COLO668 (cell line): ENCODE data around the gene ALK.

ENCODE experiments used
- DNase-seq: peaks from one replicate; lab custom pipeline; 2025; ENCODE audit not compliant: unreplicated experiment; lab: John Stamatoyannopoulos, UW

Gene ALK

DNA sequence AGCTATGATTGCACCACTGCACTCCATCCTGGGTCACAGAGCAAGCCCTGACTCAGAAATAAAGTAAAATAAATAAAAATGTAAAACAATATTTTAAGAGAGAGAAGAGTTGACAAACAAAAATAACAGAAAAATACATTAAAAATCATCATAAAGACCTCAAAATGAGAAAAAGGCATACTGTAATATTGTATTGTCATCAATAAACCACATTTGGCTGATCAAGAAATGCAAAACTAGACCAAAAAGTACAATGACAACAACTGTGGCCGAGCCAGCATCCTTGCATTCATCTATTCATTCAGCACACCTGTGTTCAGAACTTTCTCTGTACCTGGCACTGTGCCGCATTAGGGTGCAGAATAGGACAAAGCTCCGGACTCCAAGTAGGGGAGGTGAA is 121.8 kb downstream of the ALK start:
- no peak for DNase-seq

DNA sequence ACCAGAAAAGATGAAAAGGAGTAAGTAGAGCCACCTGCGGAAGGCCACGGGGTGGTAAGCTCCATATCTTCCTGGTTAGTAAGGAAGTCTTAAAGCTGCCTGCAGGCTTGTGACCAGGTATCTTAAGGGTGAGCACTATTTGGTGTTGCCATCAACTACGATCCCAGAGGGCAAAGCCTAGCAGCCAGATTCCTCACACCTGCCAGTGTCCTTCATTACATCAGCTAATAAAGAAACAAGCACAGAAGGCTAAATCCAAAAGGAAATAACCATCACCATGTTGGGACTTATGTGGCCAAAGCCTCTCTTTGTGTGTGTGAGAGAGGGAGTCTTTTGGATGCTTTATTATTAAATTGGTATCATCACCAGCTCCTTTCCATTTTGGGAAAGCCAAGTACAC is 123.5 kb downstream of the ALK start:
- DNase-seq = no peak

DNA sequence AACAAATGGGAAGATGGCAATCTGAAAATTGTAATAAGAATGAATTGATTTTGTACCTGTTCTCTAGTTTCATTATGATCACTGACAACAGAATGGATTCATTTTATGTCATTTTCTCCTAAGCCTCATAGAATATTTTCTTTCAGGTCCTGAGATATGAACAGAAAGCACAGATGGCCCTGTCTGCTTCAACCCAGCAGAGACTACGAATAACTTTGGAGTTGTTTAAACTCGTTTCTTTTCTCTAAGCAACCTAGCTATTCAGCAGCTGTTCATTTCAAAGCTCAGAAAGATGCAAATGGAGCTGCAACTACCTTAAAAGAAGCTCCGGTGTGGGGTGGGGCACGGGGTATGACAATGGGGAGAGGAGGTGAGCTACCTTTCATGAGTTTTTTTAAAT is 124.9 kb downstream of the ALK start:
- DNase-seq = no peak

DNA sequence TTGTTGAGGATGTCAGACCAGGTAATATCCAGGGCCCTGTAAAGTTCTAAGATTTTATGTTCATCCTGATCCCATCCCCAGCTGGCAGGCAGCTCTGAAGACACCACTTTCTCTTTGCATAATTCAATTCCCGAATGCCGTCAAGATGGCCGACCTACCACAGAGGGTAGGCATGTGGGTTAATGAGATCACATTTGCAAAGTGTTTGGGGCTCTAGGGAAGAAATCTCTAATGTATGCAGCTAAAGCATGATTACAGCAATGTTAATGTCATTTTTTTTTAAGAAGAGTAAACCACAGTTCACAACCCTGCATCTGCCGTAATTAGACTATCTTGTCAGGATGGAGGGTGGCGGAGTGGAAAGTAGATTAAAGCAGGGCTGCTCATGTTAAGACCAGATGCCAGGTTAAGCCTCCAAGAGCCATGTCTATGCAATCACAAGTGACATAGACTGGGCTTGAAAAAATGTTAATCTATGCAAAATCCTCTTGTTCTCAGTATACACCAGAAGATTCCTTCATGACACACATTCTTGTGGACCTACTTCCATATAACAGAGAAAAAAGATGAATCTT is 131.4 kb downstream of the ALK start:
- no peak for DNase-seq

DNA sequence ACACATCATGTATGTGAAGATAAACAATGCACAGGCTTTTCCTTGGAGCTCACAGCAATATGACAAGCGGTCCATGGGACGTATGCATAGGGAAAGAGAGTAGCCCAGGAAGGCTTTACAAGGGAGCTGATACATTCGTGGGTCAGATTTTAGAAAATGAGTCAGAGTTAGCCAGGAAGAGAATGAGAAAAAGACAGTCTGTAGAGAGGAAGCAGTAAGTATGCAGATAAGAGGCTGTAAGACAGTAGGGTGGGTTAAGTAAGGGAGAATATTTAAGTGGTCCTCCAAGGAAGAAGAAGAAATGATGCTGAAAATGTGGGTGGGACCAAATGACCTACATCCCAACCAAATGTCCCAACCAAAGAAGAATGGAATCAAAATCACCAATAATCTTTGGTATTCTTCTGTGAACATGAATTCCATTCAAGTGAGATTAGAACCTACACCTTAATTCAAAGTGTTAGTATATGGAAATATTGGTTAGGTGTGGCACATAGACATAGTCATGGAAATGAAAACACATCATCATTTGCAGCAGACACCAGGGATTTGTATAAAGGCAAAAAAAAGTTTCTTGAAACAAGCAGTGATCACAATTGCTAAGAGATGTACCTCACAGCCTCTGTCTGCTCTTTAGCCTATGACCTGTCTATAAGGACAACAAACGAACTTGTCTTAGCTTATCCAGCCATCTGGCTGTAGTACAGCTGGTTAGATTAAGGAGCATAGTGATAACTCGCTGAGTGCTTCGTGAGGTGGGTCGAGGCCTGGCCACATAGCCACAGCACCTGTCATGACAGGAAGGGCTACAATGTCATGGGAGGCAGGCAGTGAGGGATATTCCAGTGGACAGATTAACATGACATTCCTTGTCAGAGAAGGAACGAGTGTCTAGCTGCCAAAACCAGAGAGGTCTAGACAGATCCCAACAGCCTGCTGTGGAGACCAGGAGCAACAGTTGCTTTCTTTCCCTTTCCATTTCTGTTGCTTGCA is 133.6 kb downstream of the ALK start:
- DNase-seq = no peak

DNA sequence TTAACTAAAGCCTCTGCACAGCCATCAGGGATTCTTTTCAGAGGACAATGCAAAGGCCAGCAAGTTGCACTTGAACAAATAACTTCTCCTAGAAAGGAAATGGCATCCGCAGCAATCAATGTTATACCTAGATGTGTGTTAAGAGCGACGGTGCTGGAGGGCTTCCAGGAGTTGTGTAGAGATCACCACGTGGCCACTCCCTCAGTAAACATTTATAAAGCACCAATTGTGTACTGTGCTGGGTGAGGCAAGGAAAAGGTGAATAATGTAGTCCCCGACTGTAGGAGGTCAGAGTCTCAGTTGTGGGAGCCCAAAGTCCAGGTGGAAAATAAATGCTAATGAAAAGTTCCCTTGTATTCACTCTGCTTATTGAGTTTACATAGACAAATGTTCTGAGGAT is 135.0 kb downstream of the ALK start:
- DNase-seq = peak; percentile 50

DNA sequence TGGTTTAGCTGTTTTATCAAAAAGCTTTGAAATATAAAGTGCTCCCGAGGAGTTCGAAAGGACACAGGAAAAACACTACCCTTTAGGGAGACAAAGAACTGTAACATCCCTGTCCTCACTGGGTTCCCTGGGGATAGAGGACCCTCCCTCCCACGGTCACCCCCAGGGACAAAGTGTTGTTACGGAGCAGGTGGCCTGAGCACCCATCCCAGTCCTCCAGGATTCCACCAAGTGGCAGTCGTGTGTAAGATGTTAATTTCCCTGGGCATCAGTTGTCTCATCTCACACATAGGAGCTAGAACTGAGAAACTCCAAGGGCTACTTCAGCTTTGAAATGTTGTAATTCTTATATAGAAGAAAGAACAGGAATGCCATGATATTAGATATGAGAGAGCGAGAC is 137.7 kb downstream of the ALK start:
- no peak for DNase-seq

DNA sequence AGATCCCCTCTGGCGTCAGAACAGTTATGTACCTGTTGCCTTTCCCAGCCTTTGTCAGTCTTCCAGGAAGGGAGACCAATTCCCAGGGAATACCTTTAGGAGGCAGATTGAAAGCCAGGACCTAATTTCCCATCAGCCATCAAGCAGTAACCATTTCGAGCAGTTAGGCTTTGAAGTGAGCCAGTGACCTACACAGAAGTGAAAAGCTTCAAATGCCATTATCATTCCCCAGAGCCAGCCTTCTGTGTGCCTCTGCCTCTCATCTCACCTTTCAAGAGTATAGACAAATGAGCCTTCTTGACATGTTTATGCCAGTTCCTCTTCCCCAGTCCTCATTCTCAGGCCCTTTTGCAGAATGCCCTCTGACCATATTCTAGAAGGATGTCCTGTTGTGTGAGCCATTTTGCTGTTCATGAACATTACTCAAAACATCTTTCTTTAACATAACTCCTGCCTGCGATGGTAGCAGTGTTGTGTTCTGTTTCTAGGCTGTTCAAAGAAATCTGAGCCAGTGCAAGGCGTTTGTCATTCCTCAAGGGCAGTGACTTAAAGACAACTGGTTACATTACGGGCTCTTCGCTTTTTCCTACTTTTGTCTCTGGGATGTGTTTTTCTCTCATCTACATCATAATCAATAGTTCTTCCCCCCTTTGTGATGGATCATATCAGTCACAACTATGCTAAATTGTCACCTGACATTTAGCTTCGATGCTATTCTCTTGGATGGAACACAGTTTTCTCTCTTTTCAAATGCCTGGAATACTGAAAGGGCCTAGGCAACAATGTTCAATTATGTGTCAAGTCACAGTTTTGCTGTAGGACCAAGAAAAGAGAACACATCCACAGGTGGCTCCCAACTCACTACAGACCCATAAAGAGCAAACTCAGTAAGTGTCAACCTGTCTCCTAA is 138.6 kb downstream of the ALK start:
- DNase-seq = no peak

DNA sequence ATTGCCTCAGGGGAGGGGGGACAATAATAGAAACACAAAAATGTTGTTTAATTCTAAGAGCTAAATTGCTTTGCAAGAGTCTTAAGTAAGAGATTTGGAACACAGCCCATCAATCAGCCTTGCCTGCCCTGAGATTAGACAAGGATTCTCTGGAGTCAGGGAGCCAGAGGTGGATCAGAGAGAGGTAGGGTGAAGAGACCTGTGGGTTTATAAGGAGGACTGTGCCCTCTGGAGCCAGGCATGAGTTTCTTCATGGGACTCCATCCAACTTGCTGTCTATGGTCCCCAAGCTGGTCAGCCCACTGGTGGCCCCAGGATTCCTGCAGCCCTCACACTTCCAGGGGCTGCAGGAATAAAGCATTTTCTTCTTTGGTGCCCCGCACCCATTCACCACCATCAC is 139.3 kb downstream of the ALK start:
- no peak for DNase-seq

DNA sequence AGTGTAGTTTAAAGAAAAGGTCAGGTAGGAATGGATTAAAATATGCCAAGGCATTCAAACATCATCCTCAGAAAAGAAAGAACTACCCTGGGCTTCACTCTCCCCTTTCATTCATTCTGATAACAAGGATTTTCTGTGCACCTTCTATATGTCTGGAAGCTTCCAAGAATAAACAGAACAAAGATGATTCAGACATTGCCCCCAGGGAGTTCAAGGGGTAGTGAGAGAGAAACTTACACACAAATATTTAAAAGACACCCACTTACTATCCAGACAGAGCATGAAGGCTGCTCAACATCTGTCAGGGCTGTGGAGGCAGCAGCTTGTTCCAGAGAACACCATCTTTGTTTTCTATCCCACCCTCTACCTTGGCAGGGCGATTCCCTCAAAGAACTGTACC is 140.5 kb downstream of the ALK start:
- no peak for DNase-seq

DNA sequence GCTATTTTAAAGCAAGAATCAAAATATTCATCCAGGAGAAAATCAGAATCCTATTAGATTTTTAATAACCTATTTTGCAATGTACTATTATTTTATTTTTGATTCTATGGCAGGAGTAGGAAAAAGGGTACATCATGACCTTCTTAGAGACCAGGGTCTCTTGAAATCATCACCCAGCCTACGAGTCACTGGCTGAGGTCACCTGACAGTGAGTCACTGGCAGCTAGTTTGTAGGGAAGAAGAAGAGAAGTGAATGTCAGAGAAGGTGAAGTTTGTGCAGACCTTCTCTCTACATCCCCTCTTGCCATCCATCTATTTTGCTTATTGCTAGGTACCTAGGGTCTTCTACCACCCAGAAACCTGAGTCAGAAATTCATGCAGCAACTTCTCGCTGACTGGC is 144.2 kb downstream of the ALK start:
- DNase-seq = no peak

DNA sequence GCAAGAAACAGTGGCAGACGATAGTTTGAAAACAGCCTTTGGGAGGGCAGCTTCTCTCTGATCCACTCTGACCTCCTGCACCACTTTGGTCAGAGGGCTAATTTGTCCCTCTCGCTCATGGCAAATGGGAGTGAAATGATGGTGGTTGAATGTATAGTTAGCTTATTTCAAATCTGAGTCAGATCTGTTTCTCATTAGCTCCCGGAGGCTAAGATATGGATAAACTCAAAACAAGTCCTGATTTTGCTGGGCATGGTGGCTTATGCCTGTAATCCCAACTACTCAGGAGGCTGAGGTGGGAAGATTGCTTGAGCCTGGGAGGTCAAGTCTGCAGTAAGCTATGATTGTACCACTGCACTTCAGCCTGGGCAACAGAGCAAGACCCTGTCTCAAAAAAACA is 145.0 kb downstream of the ALK start:
- DNase-seq = no peak

DNA sequence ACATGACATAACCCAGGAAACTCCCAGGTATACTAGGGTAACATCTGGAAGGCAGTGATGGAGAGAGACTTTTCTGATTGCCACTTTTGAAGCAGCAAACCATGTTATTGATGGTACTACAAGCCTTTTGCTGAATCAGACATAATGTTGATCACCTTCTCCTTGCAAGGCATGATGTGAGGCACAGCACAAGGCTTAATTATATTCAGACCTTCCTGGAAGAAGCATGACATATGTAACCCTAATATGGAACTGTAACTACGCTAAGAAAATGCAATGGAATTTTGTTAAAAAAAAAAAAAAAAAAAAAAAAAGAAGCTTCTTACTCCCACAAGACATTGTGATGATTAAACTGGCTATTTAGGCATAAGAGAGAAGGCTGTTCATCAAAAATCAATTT is 145.4 kb downstream of the ALK start:
- no peak for DNase-seq

DNA sequence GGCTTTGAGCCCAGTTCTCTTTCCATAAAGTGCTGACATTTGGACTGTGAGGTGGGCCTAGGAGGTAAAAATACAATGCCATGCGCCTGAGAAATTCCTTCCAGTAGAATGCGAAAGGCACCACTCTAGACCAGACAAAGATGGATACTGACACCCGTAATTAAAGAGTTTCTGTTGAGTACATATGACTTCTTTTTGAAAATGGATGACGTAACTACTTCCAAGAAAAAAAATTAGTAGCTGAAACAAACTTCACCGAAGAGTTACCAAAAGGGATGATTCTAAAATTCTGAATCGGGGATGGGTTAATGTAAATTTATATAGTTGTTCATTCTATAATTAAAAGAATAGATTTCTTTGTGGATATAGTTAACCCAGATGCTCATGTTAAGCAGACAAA is 146.8 kb downstream of the ALK start:
- DNase-seq = no peak

DNA sequence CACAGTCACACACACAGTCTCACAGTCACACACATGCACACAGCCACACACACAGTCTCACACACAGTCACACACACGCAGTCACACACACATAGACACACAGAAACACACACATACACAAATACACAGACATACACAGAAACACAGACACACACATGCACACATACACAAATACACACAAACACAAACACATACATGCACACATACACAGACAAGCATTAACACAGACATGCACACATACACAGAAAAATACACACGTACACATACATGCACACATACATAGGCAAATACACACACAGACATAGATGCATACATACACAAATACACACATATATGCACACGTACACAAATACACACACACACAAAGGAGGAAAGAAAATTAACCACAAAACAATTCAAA is 150.5 kb downstream of the ALK start:
- DNase-seq = no peak

DNA sequence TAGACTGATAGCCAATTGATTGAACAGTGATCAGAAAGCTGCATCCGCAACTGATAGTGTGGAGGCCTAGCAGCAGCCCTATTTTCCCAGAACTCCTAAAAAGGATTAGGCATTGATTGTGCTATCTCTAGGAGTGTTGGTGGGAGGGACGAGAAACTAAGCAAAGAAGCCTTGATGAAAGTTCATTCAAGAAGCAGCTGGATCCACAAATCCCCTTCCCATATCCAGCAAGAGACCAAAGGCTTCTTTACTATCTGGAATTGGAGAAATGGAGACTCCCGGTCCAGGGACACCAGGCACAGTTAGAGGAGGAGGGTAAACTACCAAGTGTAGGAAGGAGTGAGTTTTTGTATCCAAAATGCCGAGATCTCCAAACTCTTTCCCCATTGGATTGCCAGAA is 151.5 kb downstream of the ALK start:
- DNase-seq = no peak

DNA sequence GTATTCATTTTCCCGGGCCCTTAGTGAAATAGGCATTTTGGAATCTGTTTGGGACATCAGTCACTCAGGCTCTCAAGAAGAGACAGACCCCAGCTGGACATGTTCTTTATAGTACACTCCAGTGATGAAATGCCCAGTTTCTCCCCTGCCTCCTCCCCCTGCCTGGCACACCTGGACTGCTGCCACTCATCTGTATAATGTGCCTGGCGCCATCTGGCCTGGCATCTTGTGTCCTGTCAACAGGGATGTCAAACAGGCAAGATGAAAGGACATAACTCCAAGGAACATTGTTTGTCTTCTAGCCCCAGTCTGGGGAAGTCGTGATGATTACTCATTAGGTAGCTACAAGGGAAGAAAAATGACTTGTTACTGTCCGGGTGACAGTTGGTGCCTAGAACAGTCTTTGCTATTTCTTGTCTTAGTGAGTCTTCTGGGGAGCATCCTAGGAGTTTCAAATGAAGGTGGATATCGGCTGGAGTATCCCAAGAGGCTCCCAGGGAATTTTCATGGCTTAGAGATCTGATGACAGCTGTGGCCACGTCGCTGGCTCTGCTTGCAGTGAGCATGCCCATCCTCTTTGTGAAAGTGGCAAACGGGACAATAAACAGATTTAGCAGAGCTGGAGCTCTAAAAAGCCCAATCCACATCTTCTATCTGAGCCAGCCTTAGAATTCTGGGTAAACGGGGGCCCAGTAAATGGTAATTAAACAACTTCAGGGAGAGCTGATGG is 153.6 kb downstream of the ALK start:
- no peak for DNase-seq

DNA sequence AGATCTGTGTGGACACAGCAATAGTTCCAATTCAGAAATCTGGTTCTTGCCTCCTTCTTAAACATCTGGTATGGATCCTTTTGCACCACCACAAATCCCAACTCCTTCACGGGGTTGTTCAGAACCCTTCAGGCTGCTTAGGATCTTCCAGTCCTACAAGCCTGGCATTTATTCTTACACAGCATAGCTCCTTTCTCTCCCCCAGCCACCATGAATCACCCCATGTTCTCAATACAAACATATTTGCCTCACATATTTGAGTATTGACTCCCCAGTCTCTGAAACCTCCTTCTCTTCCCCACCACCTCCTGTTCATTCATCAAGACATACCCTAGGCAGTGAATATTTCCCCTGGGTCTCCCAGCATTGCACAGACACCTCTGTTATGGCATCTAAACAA is 155.2 kb downstream of the ALK start:
- DNase-seq = no peak

DNA sequence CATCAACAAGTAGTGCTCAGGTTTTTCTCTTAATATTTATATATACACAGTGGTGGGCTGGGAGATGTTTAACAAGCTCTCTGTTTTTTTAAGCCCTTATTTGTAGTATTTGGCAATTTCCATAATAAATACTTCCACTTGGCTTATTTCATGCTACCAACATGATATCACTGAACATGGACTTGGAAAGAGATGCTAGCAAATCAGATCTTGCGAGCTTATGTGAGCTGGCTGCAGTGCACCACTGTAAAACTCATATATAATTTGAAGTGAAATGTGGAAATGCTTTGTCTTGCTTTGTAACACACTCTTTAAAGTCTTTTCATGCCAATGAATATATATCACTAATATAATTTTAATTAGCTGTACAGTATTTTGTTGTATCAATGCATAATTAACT is 155.7 kb downstream of the ALK start:
- DNase-seq = no peak

DNA sequence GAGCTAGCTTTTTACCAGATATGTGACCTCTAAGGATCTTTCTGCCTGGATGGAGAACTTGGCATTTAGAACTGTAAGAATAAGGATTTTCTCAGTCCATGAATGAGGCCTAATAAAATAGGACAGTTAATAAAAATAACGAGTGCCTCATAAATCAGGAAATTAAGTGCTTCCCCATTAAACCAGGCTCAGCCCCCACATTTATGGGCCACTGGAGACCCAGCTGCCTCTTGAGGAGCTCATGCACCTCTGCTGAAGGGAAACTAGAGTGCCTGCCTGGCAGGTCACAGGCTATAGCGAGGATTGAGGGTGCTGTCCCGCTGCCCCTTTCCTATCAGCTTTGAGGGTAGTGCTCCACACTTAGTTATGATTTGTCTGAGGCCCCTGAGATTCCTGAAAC is 158.0 kb downstream of the ALK start:
- DNase-seq = no peak

DNA sequence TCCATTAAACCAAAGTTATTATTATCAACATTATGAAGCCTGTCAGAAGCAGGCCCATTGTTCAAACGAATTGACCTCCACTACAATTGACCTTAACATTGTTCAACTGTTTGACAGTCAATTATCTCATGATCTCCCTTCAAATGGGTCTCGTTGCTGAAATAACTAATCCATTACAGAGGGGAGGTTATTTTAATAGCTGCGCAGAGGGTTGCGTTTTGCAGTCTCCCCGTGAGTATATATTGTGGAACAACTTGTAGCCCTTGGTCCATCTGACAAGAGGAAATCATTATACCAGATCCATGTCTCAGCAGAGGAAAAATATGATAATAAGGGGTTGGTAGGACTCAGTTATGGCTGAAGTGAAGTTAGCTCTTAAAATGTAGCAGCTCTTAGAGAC is 159.1 kb downstream of the ALK start:
- DNase-seq = no peak
